HCT116 (cell line): ENCODE data around the gene FRY. TPM values are rescaled to one million over a fixed set of nuclear protein-coding genes. Genes with fewer than 3 reads are reported as not detected.

Experiments used
- ATAC-seq: fragments of 200-7000 bp; cut with Tn5 transposase; 2 replicates; pipeline ENCODE4 v1.9.1; 2020; ENCODE audit warnings: mild to moderate bottlenecking, moderate library complexity
- BruUV-seq: library from RNA; stranded (reverse); fragments of 400-500 nt; replicated peaks from 2 replicates; lab custom pipeline; 2021; lab: Mats Ljungman, UMichigan
- CTCF ChIA-PET: fragments of 300-600 bp; sonication (Branson Sonifier 250); formaldehyde crosslinking; loops from one replicate; lab custom pipeline; 2021; ENCODE audit warnings: antibody characterized with exemption; lab: Charles Lee
- POLR2A ChIA-PET: fragments of 300-600, 350-600 bp; sonication (Branson Sonifier 250); formaldehyde crosslinking; loops from one replicate; lab custom pipeline; 2021; ENCODE audit warnings: antibody characterized with exemption; lab: Charles Lee
- RAD21 ChIA-PET, 2 experiments: fragments of 300-600 bp; sonication (Branson Sonifier 250); formaldehyde crosslinking; loops; one replicate each; lab custom pipeline; 2023; ENCODE audit warnings: low total read pairs in 2 of 2; ENCODE audit not compliant: uncharacterized antibody in 2 of 2, unreplicated experiment in 2 of 2, low non-redundant PET in 1 of 2; lab: Charles Lee
- DNase-seq: peaks from one replicate; pipeline ENCODE4 v3.0.0-alpha.2; 2010; ENCODE audit warnings: low read depth, low spot score
- H2AFZ ChIP-seq: fragments of 200-600 bp; shearing (Covaris generic), sonication (generic); 2 replicates; pipeline ENCODE4 v1.6.1; 2017; ENCODE audit warnings: low read depth, mixed run types, mixed read lengths, antibody characterized with exemption, low read length; ENCODE audit not compliant: poor library complexity, severe bottlenecking
- H3K27ac ChIP-seq: 2 replicates; pipeline ENCODE4 v1.5.1; 2012; ENCODE audit warnings: low read depth, low read length
- H3K27me3 ChIP-seq: fragments of 200-600 bp; sonication (generic); 2 replicates; pipeline ENCODE4 v1.6.1; 2016; ENCODE audit warnings: mixed run types, low read length, mixed read lengths; ENCODE audit not compliant: insufficient read depth
- H3K36me3 ChIP-seq, 2 experiments: fragments of 200-500 bp in 1 of 2; fragments of 200-600 bp in 1 of 2; sonication (Bioruptor generic) in 1 of 2; sonication (generic) in 1 of 2; 2 replicates each; pipeline versions ENCODE4 v1.5.1 to v1.6.1; 2014 to 2016; ENCODE audit warnings: low read length in 2 of 2, inconsistent platforms in 1 of 2, mixed read lengths in 1 of 2, mixed run types in 1 of 2; ENCODE audit not compliant: insufficient read depth in 2 of 2, control insufficient read depth in 1 of 2
- H3K4me1 ChIP-seq, 2 experiments: fragments of 200-600 bp in 1 of 2; sonication (generic) in 1 of 2; 2 replicates each; pipeline versions ENCODE4 v1.5.1 to v1.6.1; 2012 to 2017; ENCODE audit warnings: low read length in 2 of 2, inconsistent platforms in 1 of 2, mild to moderate bottlenecking in 1 of 2, mixed read lengths in 1 of 2, mixed run types in 1 of 2, moderate library complexity in 1 of 2; ENCODE audit not compliant: insufficient read depth in 2 of 2, control insufficient read depth in 1 of 2
- H3K4me2 ChIP-seq: fragments of 200-600 bp; sonication (generic); 2 replicates; pipeline ENCODE4 v1.6.1; 2017; ENCODE audit warnings: mixed run types, low read length, mixed read lengths
- H3K4me3 ChIP-seq, 2 experiments: fragments of 200-600 bp in 1 of 2; sonication (generic) in 1 of 2; replicated peaks in 1 of 2; 2 replicates each; pipeline ENCODE4 v1.5.1; 2011 to 2016; ENCODE audit warnings: low read length in 2 of 2, control low read depth in 1 of 2, low read depth in 1 of 2, mild to moderate bottlenecking in 1 of 2, mixed read lengths in 1 of 2, mixed run types in 1 of 2
- H3K79me2 ChIP-seq: fragments of 200-600 bp; sonication (generic); 2 replicates; pipeline ENCODE4 v1.6.1; 2017; ENCODE audit warnings: mild to moderate bottlenecking, mixed run types, low read length, moderate library complexity, mixed read lengths; ENCODE audit not compliant: insufficient read depth
- H3K9ac ChIP-seq: fragments of 200-600 bp; sonication (generic); 2 replicates; pipeline ENCODE4 v1.6.1; 2016; ENCODE audit warnings: low read length, mixed read lengths
- H3K9me2 ChIP-seq: fragments of 200-600 bp; sonication (generic), shearing (Covaris generic); 2 replicates; pipeline ENCODE4 v1.6.1; 2017; ENCODE audit warnings: mixed run types, mild to moderate bottlenecking, moderate library complexity; ENCODE audit not compliant: insufficient read depth
- H3K9me3 ChIP-seq, 2 experiments: fragments of 200-500 bp in 1 of 2; fragments of 200-600 bp in 1 of 2; sonication (Bioruptor generic) in 1 of 2; sonication (generic) in 1 of 2; 2 replicates each; pipeline ENCODE4 v1.6.1; 2014 to 2017; ENCODE audit warnings: low read length in 2 of 2, mixed read lengths in 2 of 2, inconsistent platforms in 1 of 2, low read depth in 1 of 2, mild to moderate bottlenecking in 1 of 2, mixed run types in 1 of 2, moderate library complexity in 1 of 2; ENCODE audit not compliant: control insufficient read depth in 1 of 2, insufficient read depth in 1 of 2
- H4K20me1 ChIP-seq: fragments of 200-600 bp; sonication (generic), shearing (Covaris generic); 2 replicates; pipeline ENCODE4 v1.6.1; 2017; ENCODE audit warnings: mixed run types, mild to moderate bottlenecking, moderate library complexity; ENCODE audit not compliant: insufficient read depth
- CEBPB ChIP-seq: IDR thresholded peaks from 2 replicates; pipeline ENCODE4 v1.6.1; 2012; ENCODE audit warnings: low read depth
- EGR1 ChIP-seq: IDR thresholded peaks from 2 replicates; pipeline ENCODE4 v1.6.1; 2012; ENCODE audit warnings: low read depth
- EZH2 ChIP-seq: fragments of 200-600 bp; sonication (generic); IDR thresholded peaks from 2 replicates; pipeline ENCODE4 v1.6.1; 2017; ENCODE audit warnings: antibody characterized with exemption, mixed run types
- JUND ChIP-seq: IDR thresholded peaks from 2 replicates; pipeline ENCODE4 v1.6.1; 2012
- POLR2A ChIP-seq: IDR thresholded peaks from 2 replicates; pipeline ENCODE4 v1.7.0; 2011; ENCODE audit warnings: borderline replicate concordance; ENCODE audit not compliant: insufficient read depth, insufficient read length; ENCODE audit errors: extremely low read depth
- POLR2AphosphoS5 ChIP-seq: IDR thresholded peaks from 2 replicates; pipeline ENCODE4 v1.6.1; 2011; ENCODE audit warnings: mild to moderate bottlenecking, low read depth, low read length, moderate library complexity
- SP1 ChIP-seq: IDR thresholded peaks from 2 replicates; pipeline ENCODE4 v1.6.1; 2012; ENCODE audit warnings: low read depth
- SRF ChIP-seq: IDR thresholded peaks from 2 replicates; pipeline ENCODE4 v1.6.1; 2012; ENCODE audit warnings: low read depth
- TCF7L2 ChIP-seq: IDR thresholded peaks from 2 replicates; pipeline ENCODE4 v1.7.0; 2011; ENCODE audit warnings: borderline replicate concordance, inconsistent platforms; ENCODE audit not compliant: insufficient read depth, insufficient read length; ENCODE audit errors: extremely low read depth
- ZNF274 ChIP-seq: fragments of 200-500 bp; sonication (Bioruptor generic); IDR thresholded peaks from 2 replicates; pipeline ENCODE4 v1.6.1; 2014; ENCODE audit warnings: mild to moderate bottlenecking, low read depth, low read length, inconsistent platforms
- intact Hi-C: fragments of 100-400 bp; cut with micrococcal nuclease; formaldehyde crosslinking; loops from 2 replicates; pipeline ENCODE4 v1.10.0; 2022
- total RNA-seq: library from RNA; stranded (reverse); gene quantifications from one replicate; pipeline ENCODE4 v1.2.1, GENCODE V29; 2021; ENCODE audit not compliant: unreplicated experiment
- TF ChIP-seq, protein P1 (sequence below): IDR thresholded peaks from 2 replicates; pipeline ENCODE4 v1.6.1; 2012; ENCODE audit warnings: low read depth
- TF ChIP-seq, protein P2 (sequence below): IDR thresholded peaks from 2 replicates; pipeline ENCODE4 v1.6.1; 2012
- TF ChIP-seq, protein P3 (sequence below): IDR thresholded peaks from 2 replicates; pipeline ENCODE4 v1.6.1; 2011; ENCODE audit warnings: mild to moderate bottlenecking, low read length, moderate library complexity; ENCODE audit not compliant: insufficient replicate concordance; ENCODE audit errors: extremely low read depth
- TF ChIP-seq, protein P4 (sequence below), 3 experiments: fragments of 200-600 bp in 1 of 3; sonication (generic) in 1 of 3; IDR thresholded peaks in 2 of 3; conservative IDR thresholded peaks in 1 of 3; 2 replicates each; pipeline ENCODE4 v1.5.1; 2012 to 2017; ENCODE audit warnings: low read depth in 2 of 3, low read length in 2 of 3, antibody characterized with exemption in 1 of 3, borderline replicate concordance in 1 of 3, control low read depth in 1 of 3, mild to moderate bottlenecking in 1 of 3, mixed read lengths in 1 of 3, mixed run types in 1 of 3, moderate library complexity in 1 of 3; ENCODE audit not compliant: insufficient read depth in 1 of 3

Gene FRY
- total RNA-seq, 1 experiment from 2014 or later: 1.4 TPM

DNA sequence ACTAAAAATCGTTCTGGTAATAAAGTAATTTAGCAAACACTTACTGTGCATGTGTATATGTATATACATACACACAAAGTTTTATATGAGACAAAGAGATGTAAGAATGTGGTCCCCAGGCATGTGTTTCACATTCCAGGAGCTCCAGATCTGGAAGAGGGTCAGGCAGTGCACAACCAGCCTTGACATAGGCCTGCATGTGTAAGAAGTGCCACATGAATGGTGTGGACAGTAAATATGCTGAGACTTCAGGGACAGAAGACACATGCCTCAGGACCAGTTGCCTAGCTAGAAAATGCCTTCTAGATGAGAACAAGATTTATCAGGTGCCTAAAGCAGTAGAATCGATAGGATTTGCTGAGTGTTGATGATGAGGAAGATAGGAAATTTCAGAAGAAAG lies 76.4 kb downstream of the FRY start:
- CTCF ChIA-PET: no interaction called here
- Histone ChIP-seq H2AFZ (no peak overlapping the region), H3K36me3 (no peaks in the 10 kb centered on the region), H4K20me1 (no peaks in the 10 kb centered on the region), H3K9me3 (no peaks in the 10 kb centered on the region), H3K27me3 (no peaks in the 10 kb centered on the region), H3K79me2 (no peaks in the 10 kb centered on the region), H3K4me3 (no peak overlapping the region), H3K9me2 (no peaks in the 10 kb centered on the region), H3K4me1 (no peaks in the 10 kb centered on the region), H3K9ac (no peak overlapping the region), H3K27ac (no peak overlapping the region), H3K4me2 (no peak overlapping the region)
- POLR2A ChIA-PET: no interaction called here
- no TSS peak for BruUV-seq
- ATAC-seq (no peak), DNase-seq (no peak)
- intact Hi-C loops: no loop called here
- TF ChIP-seq POLR2A (no peak), JUND (no peak), ZNF274 (no peak), SP1 (no peak), EZH2 (no peak), CEBPB (no peak), EGR1 (no peak), TCF7L2 (no peak), SRF (no peak), POLR2AphosphoS5 (no peak)
- TF ChIP-seq, protein P1, sequence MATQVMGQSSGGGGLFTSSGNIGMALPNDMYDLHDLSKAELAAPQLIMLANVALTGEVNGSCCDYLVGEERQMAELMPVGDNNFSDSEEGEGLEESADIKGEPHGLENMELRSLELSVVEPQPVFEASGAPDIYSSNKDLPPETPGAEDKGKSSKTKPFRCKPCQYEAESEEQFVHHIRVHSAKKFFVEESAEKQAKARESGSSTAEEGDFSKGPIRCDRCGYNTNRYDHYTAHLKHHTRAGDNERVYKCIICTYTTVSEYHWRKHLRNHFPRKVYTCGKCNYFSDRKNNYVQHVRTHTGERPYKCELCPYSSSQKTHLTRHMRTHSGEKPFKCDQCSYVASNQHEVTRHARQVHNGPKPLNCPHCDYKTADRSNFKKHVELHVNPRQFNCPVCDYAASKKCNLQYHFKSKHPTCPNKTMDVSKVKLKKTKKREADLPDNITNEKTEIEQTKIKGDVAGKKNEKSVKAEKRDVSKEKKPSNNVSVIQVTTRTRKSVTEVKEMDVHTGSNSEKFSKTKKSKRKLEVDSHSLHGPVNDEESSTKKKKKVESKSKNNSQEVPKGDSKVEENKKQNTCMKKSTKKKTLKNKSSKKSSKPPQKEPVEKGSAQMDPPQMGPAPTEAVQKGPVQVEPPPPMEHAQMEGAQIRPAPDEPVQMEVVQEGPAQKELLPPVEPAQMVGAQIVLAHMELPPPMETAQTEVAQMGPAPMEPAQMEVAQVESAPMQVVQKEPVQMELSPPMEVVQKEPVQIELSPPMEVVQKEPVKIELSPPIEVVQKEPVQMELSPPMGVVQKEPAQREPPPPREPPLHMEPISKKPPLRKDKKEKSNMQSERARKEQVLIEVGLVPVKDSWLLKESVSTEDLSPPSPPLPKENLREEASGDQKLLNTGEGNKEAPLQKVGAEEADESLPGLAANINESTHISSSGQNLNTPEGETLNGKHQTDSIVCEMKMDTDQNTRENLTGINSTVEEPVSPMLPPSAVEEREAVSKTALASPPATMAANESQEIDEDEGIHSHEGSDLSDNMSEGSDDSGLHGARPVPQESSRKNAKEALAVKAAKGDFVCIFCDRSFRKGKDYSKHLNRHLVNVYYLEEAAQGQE: no peak
- TF ChIP-seq, protein P2, sequence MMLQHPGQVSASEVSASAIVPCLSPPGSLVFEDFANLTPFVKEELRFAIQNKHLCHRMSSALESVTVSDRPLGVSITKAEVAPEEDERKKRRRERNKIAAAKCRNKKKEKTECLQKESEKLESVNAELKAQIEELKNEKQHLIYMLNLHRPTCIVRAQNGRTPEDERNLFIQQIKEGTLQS: no peak
- TF ChIP-seq, protein P3, sequence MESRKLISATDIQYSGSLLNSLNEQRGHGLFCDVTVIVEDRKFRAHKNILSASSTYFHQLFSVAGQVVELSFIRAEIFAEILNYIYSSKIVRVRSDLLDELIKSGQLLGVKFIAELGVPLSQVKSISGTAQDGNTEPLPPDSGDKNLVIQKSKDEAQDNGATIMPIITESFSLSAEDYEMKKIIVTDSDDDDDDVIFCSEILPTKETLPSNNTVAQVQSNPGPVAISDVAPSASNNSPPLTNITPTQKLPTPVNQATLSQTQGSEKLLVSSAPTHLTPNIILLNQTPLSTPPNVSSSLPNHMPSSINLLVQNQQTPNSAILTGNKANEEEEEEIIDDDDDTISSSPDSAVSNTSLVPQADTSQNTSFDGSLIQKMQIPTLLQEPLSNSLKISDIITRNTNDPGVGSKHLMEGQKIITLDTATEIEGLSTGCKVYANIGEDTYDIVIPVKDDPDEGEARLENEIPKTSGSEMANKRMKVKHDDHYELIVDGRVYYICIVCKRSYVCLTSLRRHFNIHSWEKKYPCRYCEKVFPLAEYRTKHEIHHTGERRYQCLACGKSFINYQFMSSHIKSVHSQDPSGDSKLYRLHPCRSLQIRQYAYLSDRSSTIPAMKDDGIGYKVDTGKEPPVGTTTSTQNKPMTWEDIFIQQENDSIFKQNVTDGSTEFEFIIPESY: no peak
- TF ChIP-seq, protein P4, sequence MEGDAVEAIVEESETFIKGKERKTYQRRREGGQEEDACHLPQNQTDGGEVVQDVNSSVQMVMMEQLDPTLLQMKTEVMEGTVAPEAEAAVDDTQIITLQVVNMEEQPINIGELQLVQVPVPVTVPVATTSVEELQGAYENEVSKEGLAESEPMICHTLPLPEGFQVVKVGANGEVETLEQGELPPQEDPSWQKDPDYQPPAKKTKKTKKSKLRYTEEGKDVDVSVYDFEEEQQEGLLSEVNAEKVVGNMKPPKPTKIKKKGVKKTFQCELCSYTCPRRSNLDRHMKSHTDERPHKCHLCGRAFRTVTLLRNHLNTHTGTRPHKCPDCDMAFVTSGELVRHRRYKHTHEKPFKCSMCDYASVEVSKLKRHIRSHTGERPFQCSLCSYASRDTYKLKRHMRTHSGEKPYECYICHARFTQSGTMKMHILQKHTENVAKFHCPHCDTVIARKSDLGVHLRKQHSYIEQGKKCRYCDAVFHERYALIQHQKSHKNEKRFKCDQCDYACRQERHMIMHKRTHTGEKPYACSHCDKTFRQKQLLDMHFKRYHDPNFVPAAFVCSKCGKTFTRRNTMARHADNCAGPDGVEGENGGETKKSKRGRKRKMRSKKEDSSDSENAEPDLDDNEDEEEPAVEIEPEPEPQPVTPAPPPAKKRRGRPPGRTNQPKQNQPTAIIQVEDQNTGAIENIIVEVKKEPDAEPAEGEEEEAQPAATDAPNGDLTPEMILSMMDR (IDR thresholded peaks at IDR 0.05 in 2 of 3, conservative IDR thresholded peaks at IDR 0.05 in 1 of 3; ENCODE audit: borderline replicate concordance in 1 of 3, insufficient read depth in 1 of 3, low read depth in 2 of 3, low read length in 2 of 3): no peak
- RAD21 ChIA-PET: no interaction called here
